Nephron (organoid): ENCODE measurements around the gene KLHL10.
A peak's percentile ranks its signal among the peaks of the same experiment; 100 is the strongest.

Experiments
- H3K27ac Mint-ChIP-seq, 3 experiments: 2 replicates each; pipeline ENCODE4 v1.8.0; 2020; ENCODE audit warnings: mixed read lengths in 3 of 3, mild to moderate bottlenecking in 2 of 3, moderate library complexity in 1 of 3
- H3K27me3 Mint-ChIP-seq: 2 replicates; pipeline ENCODE4 v1.8.0; 2021; ENCODE audit warnings: low read depth, mild to moderate bottlenecking, moderate library complexity, mixed read lengths
- H3K36me3 Mint-ChIP-seq: 2 replicates; pipeline ENCODE4 v1.8.0; 2020; ENCODE audit warnings: low read depth, mixed read lengths
- H3K4me1 Mint-ChIP-seq: 2 replicates; pipeline ENCODE4 v1.8.0; 2020; ENCODE audit warnings: mixed read lengths
- H3K4me3 Mint-ChIP-seq, 3 experiments: 2 replicates each; pipeline ENCODE4 v1.8.0; 2020; ENCODE audit warnings: mild to moderate bottlenecking in 3 of 3, mixed read lengths in 3 of 3, moderate library complexity in 2 of 3
- H3K9me3 Mint-ChIP-seq: 2 replicates; pipeline ENCODE4 v1.8.0; 2020; ENCODE audit warnings: mixed read lengths
- CTCF ChIP-seq, 3 experiments: fragments of 200-600 bp; sonication (generic); IDR thresholded peaks; one replicate each; pipeline ENCODE4 v1.5.0; 2021; ENCODE audit warnings: antibody characterized with exemption in 3 of 3; ENCODE audit not compliant: unreplicated experiment in 3 of 3

Gene KLHL10

GRCh38 chr17:41796121-41796895, 41.3 kb upstream of the KLHL10 start:
- H3K9me3 Mint-ChIP-seq = no peaks in the 10 kb centered on the region
- H3K4me1 Mint-ChIP-seq = peaks cover 37% of the 10 kb centered on the region
- H3K27me3 Mint-ChIP-seq = peaks cover 3% of the 10 kb centered on the region
- H3K27ac Mint-ChIP-seq = peak overlapping the region; percentile 49 to 53 (median 50)
- TF ChIP-seq CTCF (IDR thresholded peaks at IDR 0.05; ENCODE audit: unreplicated experiment in 3 of 3) = no peak
- no peak overlapping the region for H3K4me3 Mint-ChIP-seq
- H3K36me3 Mint-ChIP-seq = no peaks in the 10 kb centered on the region

GRCh38 chr17:41797377-41797776, 40.2 kb upstream of the KLHL10 start:
- Mint-ChIP-seq H3K4me3 (no peak overlapping the region), H3K36me3 (peaks cover 4% of the 10 kb centered on the region), H3K9me3 (no peaks in the 10 kb centered on the region), H3K27me3 (peaks cover 3% of the 10 kb centered on the region), H3K27ac (peak overlapping the region in 1 of 3 experiments; percentile 46), H3K4me1 (peaks cover 38% of the 10 kb centered on the region)
- TF ChIP-seq CTCF (IDR thresholded peaks at IDR 0.05; ENCODE audit: unreplicated experiment in 3 of 3) = no peak

- H3K4me3 Mint-ChIP-seq = no peak overlapping the region
- peaks cover 3% of the 10 kb centered on the region for H3K27me3 Mint-ChIP-seq
- no peak for TF ChIP-seq CTCF (IDR thresholded peaks at IDR 0.05; ENCODE audit: unreplicated experiment in 3 of 3)
- H3K9me3 Mint-ChIP-seq = no peaks in the 10 kb centered on the region
- peaks cover 4% of the 10 kb centered on the region for H3K36me3 Mint-ChIP-seq
- peaks cover 25% of the 10 kb centered on the region for H3K4me1 Mint-ChIP-seq
- peak overlapping the region in 2 of 3 experiments; percentile 46 to 59 for H3K27ac Mint-ChIP-seq
Observed at GRCh38 chr17:41799366-41799765, 38.3 kb upstream of the KLHL10 start.

- peaks cover 23% of the 10 kb centered on the region for H3K4me1 Mint-ChIP-seq
- H3K27ac Mint-ChIP-seq = peak overlapping the region; percentile 81 to 96 (median 82)
- H3K9me3 Mint-ChIP-seq = no peaks in the 10 kb centered on the region
- H3K36me3 Mint-ChIP-seq = peaks cover 10% of the 10 kb centered on the region
- no peak for TF ChIP-seq CTCF (IDR thresholded peaks at IDR 0.05; ENCODE audit: unreplicated experiment in 3 of 3)
- H3K27me3 Mint-ChIP-seq = peaks cover 3% of the 10 kb centered on the region
- H3K4me3 Mint-ChIP-seq = peak overlapping the region in 2 of 3 experiments; percentile 48 to 68
Observed at GRCh38 chr17:41800601-41801373, 36.8 kb upstream of the KLHL10 start.

GRCh38 chr17:41801374-41802271, 36.0 kb upstream of the KLHL10 start:
- TF ChIP-seq CTCF (IDR thresholded peaks at IDR 0.05; ENCODE audit: unreplicated experiment in 3 of 3) = peak; percentile 92 to 98 (median 95)
- Mint-ChIP-seq H3K9me3 (no peaks in the 10 kb centered on the region), H3K27me3 (peaks cover 3% of the 10 kb centered on the region), H3K4me3 (peak overlapping the region; percentile 29 to 67 (median 65)), H3K4me1 (peaks cover 19% of the 10 kb centered on the region), H3K27ac (peak overlapping the region; percentile 81 to 96 (median 82)), H3K36me3 (peaks cover 15% of the 10 kb centered on the region)
